Measurements from ENCODE around the gene C2CD4D.

The C2CD4D gene

GRCh38 chr1:151813271-151813977 is 26.2 kb downstream of the C2CD4D start:
- DNase-seq: no peak

DNA sequence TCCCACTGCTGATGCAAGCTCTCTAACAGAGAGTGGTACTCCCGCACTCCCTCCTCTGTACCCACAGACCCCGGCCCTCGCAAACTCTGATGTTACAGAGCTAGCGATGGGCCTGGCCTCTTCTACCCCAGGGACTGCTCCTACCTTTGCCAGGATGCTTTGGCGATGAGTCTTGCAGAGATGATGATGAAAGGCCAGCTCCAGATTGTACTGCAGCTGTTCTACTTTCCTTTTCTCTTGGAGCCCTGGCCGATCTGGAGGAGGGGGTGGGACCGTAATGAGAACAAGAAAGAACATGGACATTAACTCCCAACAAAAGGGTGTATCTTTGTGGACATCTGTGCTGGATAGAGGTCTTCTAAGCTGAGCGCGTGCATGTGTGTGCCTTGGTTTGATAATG is 28.4 kb downstream of the C2CD4D start:
- no peak for DNase-seq

GRCh38 chr1:151809985-151810556 is 29.5 kb downstream of the C2CD4D start:
- DNase-seq: no peak

GRCh38 chr1:151809290-151809984 is 30.2 kb downstream of the C2CD4D start:
- DNase-seq: no peak

DNA sequence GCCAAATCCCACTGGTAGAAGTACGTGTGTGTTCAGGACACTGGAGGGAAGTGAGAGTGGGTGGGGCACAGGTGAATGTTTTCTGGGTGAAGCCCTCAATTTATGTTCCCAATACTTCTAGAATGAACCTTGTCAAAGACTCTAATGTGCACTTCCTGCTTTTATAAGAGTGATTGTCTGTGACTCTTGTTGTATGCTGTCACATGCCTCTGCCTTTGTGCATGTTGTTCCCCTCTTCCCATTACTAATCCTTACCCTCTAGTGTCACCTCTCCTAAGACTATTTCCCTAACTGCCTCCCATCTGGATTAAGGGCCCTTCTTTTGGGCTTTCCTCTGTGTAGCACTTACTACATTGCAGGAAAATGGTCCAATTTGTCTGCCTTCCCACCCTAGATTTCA is 31.9 kb downstream of the C2CD4D start:
- DNase-seq: no peak

DNA sequence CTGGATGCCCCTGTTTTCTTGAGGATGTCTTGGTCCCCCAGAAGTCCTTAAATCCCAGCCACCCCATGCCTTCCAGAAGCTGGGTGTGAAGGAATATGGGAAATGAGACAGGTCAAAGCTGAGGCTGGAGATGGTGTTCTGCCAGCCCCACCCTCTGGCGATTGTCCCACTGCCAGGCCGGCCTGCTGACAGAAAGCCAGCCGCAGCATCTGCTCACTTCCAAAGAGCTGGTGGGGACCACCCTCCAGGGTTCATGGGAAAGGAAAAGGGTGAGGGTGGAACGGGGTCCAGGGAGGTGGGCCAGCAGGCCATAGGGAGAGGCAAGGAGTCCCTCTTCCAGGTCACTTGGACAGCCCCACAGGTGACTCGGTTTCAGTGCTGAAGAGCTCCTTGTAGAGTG is 32.5 kb downstream of the C2CD4D start:
- no peak for DNase-seq

DNA sequence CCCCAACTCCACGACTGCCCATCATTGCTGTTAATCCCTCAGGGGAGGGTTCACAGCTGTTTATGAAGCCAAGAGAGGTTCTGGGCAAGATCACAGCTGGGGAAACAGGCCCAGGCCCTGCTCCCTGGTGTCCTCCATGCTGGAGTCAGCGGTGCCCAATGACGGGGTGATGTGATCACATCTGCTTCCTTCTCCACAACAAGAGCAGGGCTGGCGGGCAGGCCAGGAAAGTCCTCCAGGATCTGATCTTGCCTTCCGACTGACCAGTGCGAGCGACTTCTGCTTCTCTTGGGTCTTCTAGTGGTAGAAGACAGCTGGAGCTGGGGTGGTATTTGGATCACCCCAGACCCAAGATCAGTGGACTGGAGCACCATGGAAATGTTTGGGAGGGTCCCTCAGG is 33.5 kb downstream of the C2CD4D start:
- DNase-seq: no peak

GRCh38 chr1:151805066-151805820 is 34.4 kb downstream of the C2CD4D start, which contains the start of gene LINGO4:
LINGO4 (minus strand) TSS chr1:151805419; CDS start chr1:151802704, 2,715 bp downstream.
- no peak for DNase-seq

DNA sequence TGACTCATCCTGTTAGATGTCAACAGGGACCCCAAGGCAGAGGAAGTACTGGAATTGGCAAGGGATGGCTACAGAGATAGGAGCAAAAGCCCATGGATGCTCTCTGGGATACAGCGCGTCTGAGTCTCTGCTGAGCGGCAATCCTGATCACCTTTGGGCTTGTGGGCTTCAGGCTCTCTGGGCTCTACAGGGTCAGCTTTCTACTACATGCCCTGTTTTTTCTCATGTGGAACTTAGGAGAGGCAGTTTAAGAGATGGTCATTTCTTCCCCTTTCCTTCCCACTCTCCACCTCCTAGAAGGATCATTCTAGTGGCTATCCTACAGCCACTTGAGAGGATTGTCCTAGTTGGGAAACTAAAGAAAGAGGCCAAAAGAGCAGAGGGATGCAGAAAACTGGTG is 35.7 kb downstream of the C2CD4D start:
- no peak for DNase-seq

- no peak for DNase-seq
These were observed 36.5 kb downstream of the C2CD4D start for GRCh38 chr1:151803164-151803563.

GRCh38 chr1:151802372-151802771 is 37.2 kb downstream of the C2CD4D start:
- no peak for DNase-seq

GRCh38 chr1:151801846-151802245 is 37.8 kb downstream of the C2CD4D start:
- no peak for DNase-seq

DNA sequence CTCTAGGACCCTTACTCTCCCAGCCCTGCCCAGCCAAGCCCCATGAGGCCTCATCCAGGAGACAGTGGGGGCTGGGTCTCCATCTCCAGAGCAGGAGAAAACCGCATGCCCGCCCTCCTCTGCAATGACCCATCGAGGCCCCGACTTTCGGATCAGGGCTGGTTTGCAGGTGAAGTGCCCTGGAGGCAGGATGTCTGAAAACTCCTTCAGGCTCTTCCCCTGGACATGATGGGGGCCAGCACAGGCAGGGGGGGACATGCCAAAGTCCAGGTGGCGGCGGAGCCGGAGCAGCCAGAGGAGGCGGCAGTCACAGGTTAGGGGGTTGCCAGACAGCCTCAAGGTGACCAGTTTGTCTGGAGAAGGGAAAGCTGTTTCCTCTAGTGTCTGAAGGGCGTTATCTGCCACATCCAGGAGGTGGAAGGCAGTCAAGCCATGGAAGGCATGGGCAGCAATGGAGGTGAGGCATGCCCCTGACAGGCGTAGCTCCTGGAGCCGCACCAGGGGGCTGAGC is 38.3 kb downstream of the C2CD4D start:
- DNase-seq: no peak

DNA sequence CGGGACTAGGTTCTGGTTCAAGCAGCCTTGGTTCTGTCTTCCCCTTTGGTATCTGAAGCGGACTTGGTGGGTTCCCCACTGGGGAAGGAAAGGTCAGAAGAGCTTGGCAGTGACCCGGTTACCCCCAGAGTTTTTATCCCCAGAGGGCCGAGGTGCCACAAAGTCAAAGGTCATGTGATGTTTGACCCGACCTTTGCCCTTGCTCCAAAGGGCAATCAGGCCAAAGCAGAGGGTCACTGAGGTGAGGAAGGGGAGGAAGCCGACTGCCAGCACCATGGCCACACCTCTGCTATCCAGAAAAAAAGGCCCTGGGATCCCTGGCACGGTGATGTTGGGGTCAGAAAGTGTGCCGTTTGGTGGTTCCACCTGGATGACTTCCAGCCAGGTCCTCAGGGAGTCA is 38.8 kb downstream of the C2CD4D start:
- DNase-seq: no peak

- DNase-seq: no peak
These were observed 40.2 kb downstream of the C2CD4D start for GRCh38 chr1:151799179-151800022.

DNA sequence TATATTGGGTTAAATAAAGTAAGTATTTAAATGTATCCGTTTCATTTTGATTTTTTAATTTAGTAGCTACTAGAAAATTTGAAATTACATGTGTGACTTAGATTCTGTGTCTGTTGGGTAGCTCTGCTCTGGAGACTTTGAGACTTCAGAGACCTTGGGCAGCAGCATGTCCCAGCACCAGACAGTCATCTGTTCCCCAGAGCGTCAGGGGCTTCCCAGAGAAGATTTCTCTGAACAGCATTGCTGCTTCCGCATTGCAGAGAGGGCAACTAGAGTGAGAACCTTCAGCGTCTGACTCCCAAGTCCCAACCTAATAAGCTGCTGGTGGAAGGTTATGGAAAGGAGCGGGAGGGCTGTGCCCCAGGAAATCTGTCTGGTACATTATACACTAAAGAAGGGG is 41.0 kb downstream of the C2CD4D start:
- no peak for DNase-seq

- DNase-seq: no peak
These were observed 48.5 kb downstream of the C2CD4D start for GRCh38 chr1:151790940-151791651.

DNA sequence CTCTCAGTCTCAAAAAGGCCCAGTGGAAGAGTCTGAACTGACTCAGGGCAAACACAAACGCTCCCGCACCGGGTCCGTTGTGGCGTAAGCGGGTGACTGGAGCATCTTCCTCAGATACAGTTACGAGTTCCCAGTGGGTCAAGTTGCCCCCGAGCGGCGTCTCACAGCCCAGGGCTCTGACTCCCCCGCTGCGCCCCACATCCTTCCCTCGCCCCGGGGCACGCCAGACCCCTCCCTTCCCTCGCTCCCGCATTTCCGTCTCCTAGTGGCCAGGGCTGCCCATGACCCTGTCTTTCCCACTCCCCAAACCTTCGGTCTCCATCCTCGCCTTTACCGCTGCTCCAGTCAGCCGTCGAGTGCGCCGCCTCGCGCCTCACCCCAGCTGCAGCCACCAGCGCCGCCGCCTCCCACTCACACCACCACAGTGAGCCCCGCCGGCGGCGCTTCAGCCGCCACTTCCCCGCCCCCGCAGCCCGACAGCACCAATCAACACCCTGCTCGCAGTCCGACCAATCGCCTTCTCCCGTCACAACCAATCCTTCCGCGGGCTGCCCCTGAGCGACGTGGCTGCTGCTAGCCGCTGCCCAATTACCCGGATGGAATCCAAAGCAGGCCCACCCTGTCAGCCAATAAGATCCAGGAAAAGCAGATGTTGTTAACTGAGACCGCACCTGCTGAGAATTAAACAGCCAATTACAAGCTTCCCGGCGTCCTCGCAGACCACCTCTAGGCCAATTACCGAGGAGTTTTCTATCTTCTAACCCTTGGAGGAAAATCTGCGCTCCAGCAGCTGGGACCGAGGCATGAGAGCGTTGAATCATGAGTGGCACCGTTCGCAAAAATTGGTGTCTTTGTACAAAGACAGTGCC is 49.3 kb downstream of the C2CD4D start, which contains the start of gene TDRKH:
Gene TDRKH (minus strand): TSS at position 430 of the 869 bp plus-strand sequence. CDS start 7,478 bp downstream, outside the sequence.
- DNase-seq: peak; percentile 99
